Epithelial cell of esophagus (primary cell): ENCODE results near the gene MARCHF4.

ENCODE experiments used
- DNase-seq: peaks from one replicate; pipeline ENCODE4 v3.0.0; 2010; ENCODE audit warnings: low read depth
- H3K4me3 ChIP-seq: 2 replicates; pipeline ENCODE4 v1.5.1; 2011; ENCODE audit warnings: mild to moderate bottlenecking, low read length, control low read depth
- TF ChIP-seq, protein P1 (sequence below): IDR thresholded peaks from 2 replicates; pipeline ENCODE4 v1.5.1; 2011; ENCODE audit warnings: low read depth, mild to moderate bottlenecking, low read length, control low read depth, inconsistent platforms; ENCODE audit not compliant: insufficient read depth; ENCODE audit errors: missing control alignments

MARCHF4 gene

DNA sequence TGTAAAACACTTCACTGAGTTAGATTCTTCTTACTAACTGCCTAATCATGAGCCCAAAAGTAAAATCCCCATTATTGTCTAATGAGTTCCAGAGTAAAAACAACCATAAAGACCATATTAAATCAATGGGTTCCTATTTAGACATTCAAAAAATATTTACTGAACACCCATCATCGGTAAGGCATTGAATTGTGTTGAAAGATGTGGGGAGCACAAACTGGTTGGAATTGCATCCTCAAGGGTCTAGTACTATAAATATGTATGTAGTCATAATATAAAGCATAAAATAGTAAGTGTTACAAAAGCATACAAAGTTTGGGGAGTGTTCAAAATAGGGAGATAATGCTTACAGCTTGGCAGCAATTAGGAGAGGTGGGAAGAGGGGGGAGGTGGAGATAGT, 3.0 kb upstream of the MARCHF4 start:
- no peak overlapping the region for H3K4me3 ChIP-seq
- TF ChIP-seq, protein P1, sequence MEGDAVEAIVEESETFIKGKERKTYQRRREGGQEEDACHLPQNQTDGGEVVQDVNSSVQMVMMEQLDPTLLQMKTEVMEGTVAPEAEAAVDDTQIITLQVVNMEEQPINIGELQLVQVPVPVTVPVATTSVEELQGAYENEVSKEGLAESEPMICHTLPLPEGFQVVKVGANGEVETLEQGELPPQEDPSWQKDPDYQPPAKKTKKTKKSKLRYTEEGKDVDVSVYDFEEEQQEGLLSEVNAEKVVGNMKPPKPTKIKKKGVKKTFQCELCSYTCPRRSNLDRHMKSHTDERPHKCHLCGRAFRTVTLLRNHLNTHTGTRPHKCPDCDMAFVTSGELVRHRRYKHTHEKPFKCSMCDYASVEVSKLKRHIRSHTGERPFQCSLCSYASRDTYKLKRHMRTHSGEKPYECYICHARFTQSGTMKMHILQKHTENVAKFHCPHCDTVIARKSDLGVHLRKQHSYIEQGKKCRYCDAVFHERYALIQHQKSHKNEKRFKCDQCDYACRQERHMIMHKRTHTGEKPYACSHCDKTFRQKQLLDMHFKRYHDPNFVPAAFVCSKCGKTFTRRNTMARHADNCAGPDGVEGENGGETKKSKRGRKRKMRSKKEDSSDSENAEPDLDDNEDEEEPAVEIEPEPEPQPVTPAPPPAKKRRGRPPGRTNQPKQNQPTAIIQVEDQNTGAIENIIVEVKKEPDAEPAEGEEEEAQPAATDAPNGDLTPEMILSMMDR = no peak
- no peak for DNase-seq

DNA sequence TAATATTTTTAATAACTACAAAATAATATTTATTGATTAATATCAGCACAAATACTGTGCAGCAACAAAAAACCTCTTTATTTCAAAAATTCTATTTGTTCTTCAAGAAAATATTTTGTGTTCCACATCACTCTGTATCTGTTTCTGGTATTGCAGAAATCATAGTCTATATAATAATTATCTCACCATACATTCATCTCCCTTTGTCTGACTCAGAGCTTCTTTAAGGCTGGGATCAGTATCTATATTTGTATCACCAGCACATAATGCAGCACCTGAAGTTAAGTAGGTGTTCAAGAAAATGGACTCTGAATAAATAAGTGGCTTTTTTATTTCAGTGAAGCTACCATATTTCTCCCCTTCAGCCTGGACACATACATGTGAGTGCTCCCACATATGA, 1.6 kb upstream of the MARCHF4 start:
- no peak overlapping the region for H3K4me3 ChIP-seq
- DNase-seq = peak; percentile 42
- TF ChIP-seq, protein P1 = no peak

DNA sequence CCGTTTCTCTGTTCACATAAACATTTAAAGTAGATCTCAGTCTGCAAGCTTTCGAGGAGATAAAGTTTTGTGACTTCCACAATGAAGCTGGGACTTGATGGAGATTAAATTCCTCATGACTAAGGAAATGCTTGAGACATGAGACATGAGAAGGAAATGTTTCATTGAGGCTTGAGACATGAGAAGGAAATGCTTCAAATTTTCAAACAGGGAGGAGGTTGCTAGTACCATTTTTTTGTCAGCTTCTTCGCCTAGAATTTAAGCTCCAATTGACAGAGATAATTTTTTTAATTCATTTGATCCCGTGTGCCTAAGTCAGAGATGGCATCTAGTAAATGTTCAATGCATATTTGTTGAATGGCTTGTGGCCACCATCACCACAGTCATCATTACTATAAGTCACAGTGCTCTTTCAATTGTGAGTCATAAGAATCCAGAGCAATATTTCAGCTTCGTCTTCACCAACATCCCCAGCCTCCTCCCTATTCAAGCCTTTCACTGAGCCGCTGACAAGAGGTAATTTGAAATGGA, 543 bp upstream of the MARCHF4 start:
- H3K4me3 ChIP-seq = no peak overlapping the region
- TF ChIP-seq, protein P1 = no peak
- peak; percentile 72 for DNase-seq

DNA sequence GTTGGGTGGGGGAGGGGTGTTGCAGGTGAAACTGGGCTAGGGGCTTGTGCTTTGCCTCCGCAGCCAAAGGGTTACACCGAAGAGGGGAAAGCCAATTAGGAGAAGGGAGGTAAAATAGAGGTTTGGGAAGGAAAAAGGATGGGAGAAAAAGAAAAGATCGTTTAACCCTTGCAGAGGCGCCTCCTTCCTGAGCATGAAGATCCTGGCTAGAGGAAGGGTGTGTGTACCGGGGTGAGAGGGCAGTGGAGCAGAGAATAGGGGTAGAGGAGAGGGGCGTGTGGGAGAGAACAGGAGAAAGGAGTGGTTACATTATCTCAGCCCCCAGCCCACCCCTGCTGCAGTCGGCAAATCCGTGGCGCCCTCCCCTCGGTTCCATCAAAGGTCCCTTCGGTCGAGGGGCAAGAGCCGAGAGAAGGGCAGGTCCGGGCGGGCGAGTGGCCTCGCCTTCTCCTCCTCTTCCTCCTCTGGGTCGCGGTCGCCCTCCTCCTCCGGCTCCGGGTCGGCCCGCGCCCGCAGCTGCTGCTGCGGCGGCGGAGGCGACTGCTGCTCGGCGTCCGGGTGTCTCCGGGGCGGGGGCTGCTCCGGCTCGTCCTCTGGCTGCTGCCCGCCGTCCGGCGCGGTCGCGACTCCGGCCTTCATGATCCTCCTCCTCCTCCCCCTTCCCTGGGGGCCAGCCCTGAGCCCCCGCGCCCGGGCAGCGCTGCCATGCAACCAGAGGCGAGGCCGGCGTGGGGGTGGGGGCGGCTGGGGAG, 1.1 kb downstream of the MARCHF4 start:
- no peak for DNase-seq
- TF ChIP-seq, protein P1 = no peak
- H3K4me3 ChIP-seq = no peak overlapping the region

DNA sequence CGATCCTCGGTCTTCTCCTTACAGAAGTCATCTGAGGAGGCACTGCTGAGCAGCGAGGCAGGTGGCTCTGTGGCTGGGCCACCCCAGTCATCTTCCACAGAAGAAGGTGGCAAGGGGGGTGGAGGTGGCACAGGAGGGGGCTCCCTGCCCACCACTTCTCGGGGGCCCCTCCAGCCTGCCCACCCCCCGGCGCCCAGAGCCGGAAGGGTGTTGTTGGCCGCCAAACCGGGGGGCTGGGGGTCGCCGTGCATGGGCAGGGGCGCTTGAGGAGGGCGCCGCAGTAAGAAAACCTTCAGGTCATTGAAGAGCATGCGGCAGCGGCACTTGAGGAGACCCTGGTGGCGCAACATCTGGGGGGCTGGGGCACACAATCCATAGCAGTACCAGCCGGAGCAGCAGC, 2.5 kb downstream of the MARCHF4 start:
- no peak overlapping the region for H3K4me3 ChIP-seq

DNA sequence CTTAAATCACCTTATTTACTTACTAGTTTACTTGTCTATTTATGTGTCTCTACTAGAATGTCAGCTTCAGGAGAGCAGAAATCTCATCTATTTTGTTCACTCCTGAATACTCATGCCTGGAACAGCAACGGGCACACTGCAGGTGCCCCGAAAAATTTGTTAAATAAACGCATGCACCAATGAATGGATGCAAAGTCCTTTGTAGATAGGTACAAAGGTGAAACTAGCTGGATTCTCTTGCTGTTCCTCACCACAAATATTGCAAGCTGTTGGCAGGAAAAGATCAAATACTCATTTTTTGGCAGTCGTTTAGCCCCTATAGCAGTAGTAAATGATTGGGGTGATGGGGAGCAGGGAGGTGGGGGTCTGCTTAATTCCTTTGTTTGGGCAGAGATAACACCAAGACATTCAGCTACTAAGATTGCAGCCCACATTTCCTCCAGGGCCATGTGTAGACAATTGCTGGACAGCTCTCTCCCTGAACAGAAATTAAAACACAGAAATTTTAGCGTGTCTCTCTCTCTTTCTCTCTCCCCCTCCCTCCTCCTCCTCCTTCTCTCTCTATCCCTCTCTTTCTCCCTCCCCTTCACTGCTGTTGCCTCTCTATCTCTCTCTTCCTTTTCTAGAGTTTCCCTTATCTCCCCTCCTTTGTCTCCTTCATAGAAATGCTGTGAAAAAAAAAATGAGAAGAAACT, 5.4 kb downstream of the MARCHF4 start:
- H3K4me3 ChIP-seq = no peak overlapping the region
- DNase-seq = no peak
- TF ChIP-seq, protein P1 = no peak

More for the DNA sequence above, 2.5 kb downstream of the MARCHF4 start:
- no peak for DNase-seq
- TF ChIP-seq, protein P1 = no peak

DNA sequence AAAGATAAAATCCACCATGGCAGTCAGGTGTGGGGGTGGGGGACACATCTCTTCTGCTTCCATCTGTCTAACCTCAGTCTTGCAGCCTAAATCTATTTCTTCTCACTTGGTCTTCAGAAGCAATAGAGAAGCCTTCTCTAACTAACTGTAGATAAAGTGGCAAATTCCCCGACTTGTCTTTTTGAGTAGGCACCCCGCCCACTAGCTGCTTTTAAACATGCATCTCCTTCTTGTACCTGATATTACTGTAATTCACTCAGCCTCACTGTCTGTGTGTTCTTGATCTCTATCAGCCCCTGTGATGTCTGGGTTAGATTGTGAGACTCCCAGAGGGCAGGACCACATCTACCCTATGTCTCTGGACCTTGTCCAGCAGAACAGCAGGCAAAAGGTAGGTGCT, 6.8 kb downstream of the MARCHF4 start:
- H3K4me3 ChIP-seq = no peak overlapping the region
- TF ChIP-seq, protein P1 = no peak
- DNase-seq = no peak
